Fibroblast of pulmonary artery (primary cell): ENCODE data around the gene EML6.

Experiments used
- DNase-seq: peaks from one replicate; pipeline ENCODE4 v3.0.0-alpha.2; 2010; ENCODE audit warnings: low read depth
- H3K4me3 ChIP-seq: replicated peaks from 2 replicates; pipeline ENCODE4 v1.5.1; 2011; ENCODE audit warnings: low read depth, mild to moderate bottlenecking, control low read depth, low read length, moderate library complexity
- TF ChIP-seq, protein P1 (sequence below): IDR thresholded peaks from 2 replicates; pipeline ENCODE4 v1.5.1; 2011; ENCODE audit warnings: mild to moderate bottlenecking, control low read depth, low read length, inconsistent platforms; ENCODE audit errors: missing control alignments

EML6 gene

DNA sequence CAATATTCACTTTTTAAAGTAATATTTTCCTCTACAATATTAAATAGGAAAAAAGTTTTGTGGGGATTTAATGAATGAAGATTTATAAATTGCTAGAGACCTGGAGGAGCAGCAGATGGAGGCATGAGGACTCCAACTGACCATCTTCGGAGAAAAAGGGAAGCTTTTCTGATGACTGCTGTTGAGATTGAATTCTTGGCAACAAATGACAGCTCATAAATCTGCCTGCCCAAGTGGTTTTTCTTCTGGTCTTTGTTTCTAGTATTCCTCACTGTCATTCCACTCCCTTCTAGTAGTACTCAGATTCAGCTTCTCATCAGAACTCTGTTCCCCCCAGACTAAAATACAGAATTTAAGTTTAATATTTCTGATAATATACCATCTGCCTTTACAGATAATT is 157.0 kb downstream of the EML6 start:
- no peak for DNase-seq
- TF ChIP-seq, protein P1, sequence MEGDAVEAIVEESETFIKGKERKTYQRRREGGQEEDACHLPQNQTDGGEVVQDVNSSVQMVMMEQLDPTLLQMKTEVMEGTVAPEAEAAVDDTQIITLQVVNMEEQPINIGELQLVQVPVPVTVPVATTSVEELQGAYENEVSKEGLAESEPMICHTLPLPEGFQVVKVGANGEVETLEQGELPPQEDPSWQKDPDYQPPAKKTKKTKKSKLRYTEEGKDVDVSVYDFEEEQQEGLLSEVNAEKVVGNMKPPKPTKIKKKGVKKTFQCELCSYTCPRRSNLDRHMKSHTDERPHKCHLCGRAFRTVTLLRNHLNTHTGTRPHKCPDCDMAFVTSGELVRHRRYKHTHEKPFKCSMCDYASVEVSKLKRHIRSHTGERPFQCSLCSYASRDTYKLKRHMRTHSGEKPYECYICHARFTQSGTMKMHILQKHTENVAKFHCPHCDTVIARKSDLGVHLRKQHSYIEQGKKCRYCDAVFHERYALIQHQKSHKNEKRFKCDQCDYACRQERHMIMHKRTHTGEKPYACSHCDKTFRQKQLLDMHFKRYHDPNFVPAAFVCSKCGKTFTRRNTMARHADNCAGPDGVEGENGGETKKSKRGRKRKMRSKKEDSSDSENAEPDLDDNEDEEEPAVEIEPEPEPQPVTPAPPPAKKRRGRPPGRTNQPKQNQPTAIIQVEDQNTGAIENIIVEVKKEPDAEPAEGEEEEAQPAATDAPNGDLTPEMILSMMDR = no peak
- no peak overlapping the region for H3K4me3 ChIP-seq

DNA sequence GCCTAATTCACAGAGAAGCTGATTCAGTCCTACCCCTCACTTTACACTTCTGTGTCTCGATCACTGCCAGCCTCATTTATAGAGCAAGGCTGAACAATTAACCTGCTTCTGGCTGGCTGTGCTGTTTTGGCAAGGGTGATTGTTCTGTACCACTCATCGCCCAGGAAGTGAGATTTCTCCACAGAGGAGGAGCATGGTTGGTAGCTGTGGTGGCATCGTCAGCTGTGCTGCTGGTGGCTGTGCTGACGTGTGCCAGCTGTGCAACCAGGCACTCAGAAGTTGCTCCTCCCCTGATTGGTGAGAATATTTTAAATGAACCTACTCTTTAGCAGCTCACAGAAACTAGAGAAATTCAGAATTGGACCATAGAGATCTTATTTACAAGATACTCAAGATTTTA is 158.3 kb downstream of the EML6 start:
- no peak for DNase-seq
- TF ChIP-seq, protein P1 = no peak
- H3K4me3 ChIP-seq = no peak overlapping the region

DNA sequence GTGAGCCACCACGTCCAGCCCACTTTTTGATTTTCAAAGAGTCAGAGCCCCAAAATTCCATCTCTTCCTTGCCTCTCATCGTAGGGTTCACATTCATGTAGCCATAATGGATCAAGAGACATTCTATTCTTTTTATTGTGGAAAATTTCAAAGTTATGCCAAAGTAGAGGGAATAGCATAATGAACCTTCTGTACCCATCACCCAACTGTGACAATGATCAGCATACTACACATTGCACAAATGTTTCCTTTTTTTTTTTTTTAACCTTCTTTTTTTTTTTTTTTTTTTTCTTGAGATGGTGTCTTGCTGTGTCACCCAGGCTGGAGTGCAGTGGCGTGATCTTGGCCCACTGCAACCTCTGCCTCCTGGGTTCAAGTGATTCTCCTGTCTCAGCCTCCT is 162.4 kb downstream of the EML6 start:
- DNase-seq = no peak
- TF ChIP-seq, protein P1 = no peak
- H3K4me3 ChIP-seq = no peak overlapping the region

DNA sequence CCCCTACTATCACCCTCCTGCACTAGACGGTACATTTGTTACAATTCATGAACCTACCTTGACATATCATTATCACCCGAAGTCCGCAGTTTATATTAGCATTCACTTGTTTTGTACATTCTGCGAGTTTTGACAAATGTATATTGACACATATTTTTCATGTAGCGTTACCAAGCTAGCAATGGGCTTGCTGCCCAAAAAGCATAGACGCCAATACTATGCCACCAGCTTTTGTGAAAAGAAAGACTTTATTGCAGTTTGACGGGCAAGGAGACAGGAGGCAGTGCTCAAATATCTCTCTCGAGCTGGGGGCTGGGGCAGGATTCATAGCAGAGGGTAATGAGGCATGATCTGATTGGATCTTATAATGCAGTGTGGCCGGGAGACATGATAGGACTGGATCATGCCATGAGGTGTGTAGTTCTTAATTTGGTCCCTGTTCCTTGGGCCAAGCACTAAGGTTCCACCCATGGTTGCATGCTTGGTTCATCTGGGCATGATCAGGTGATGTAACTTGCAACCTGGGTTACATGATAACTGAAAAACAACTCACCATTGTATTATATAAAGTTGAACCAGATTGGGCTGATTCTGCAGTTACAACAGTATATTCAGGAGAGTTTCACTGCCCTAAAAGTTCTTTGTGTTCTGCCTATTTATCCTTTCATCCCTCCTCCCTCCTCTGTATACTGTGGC is 164.5 kb downstream of the EML6 start:
- no peak overlapping the region for H3K4me3 ChIP-seq
- no peak for DNase-seq
- TF ChIP-seq, protein P1 = no peak

DNA sequence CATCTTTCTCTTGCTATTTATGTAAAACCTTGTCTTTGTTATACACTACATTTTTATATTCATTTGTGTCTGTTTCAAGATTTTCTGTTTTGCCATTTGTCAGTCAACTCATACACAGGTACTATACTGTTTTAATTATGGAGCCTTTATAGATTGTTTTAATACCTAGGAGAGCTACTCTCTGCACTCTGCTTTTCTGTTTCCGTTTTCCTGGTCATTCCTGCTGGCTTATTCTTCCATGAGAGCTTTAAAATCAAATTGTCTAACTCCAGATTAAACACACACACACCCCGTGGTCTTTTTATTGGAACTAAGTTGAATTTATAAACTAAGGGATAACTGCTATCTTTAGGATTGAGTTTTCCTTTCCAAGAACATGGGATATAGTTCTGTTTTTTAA is 165.6 kb downstream of the EML6 start:
- TF ChIP-seq, protein P1 = no peak
- no peak overlapping the region for H3K4me3 ChIP-seq
- no peak for DNase-seq

DNA sequence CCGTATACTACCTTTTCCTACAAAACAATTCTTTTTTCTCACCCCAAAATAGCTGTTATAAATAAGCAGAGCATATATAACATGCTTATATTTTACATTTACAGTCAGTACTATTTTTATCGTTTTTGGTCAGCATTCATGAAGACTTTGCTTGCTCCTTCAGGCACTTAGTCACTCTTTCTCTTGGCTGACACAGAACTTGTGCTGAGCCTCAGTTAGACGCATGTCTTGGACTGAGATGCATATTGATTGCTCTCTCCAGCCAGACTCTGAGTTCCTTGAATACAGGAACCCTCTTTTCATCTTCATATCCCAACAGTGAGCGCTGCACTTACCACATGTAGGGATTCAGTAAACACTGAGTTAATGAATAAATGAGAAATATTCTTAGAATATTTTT is 168.4 kb downstream of the EML6 start:
- DNase-seq = no peak
- TF ChIP-seq, protein P1 = no peak
- no peak overlapping the region for H3K4me3 ChIP-seq

DNA sequence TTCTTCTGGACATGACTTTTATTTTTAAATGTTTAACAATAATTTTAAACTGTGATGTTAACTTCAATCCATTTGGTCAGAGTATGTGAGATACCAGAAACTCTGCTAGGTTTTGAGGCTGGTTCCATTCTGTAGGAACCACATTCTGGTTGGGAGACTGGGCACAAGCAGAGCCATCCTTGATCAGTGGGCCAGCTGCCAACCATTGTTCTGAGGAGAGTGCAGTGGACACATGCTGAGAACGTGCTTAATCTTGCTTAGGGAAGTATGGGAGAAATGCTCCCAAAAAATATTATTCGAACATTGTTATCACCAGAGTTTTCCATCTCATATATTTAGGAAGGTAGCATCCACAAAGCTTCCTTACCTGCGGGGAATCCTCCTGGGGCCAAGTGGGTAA is 171.0 kb downstream of the EML6 start:
- no peak overlapping the region for H3K4me3 ChIP-seq
- peak; percentile 37 for DNase-seq
- TF ChIP-seq, protein P1 = no peak
